Vagina (tissue), 2 donors: Measurements from ENCODE around the gene TRMT61A. TPM values are rescaled to one million over a fixed set of nuclear protein-coding genes. Genes with fewer than 3 reads are reported as not detected.
A peak's percentile ranks its signal among the peaks of the same experiment; 100 is the strongest.

Experiments used
- DNase-seq, 2 donors: peaks; one replicate each; pipeline ENCODE4 v3.0.0-alpha.2; 2017; ENCODE audit errors: extremely low spot score in 2 of 2
- H3K27ac ChIP-seq: fragments of 200-600 bp; sonication (generic); one replicate; pipeline ENCODE4 v1.5.1; 2019
- H3K27me3 ChIP-seq: fragments of 200-600 bp; sonication (generic); one replicate; pipeline ENCODE4 v1.5.1; 2019
- H3K36me3 ChIP-seq, 2 donors: fragments of 200-600 bp; sonication (generic); one replicate each; pipeline ENCODE4 v1.5.1; 2017 to 2019
- H3K4me1 ChIP-seq: fragments of 200-600 bp; sonication (generic); one replicate; pipeline ENCODE4 v1.5.1; 2019
- H3K4me3 ChIP-seq, 2 donors: fragments of 200-600 bp; sonication (generic); 1 replicate in 1 of 2; 2 replicates in 1 of 2; pipeline ENCODE4 v1.5.1; 2016 to 2019
- H3K9me3 ChIP-seq: fragments of 200-600 bp; sonication (generic); one replicate; pipeline ENCODE4 v1.5.1; 2019
- POLR2A ChIP-seq, 2 donors: fragments of 450-650 bp; IDR thresholded peaks; one replicate each; pipeline ENCODE4 v1.6.1; 2017; ENCODE audit warnings: antibody characterized with exemption in 2 of 2, mild to moderate bottlenecking in 2 of 2, moderate library complexity in 2 of 2
- POLR2AphosphoS5 ChIP-seq, 2 donors: sonication (generic); formaldehyde crosslinking; IDR thresholded peaks; one replicate each; pipeline ENCODE4 v1.9.0; 2017; ENCODE audit warnings: antibody characterized with exemption in 2 of 2, mild to moderate bottlenecking in 2 of 2, low read depth in 1 of 2; ENCODE audit not compliant: insufficient read depth in 1 of 2
- intact Hi-C: fragments of 100-400 bp; cut with DNase I; formaldehyde crosslinking; loops from one replicate; pipeline ENCODE4 v1.15.1; 2023
- total RNA-seq: library from RNA; depleted of rRNA; stranded (reverse); fragments of >200 nt; gene quantifications from one replicate; pipeline ENCODE4 v1.2.3, GENCODE V29; 2016
- TF ChIP-seq, protein P1 (sequence below), 3 experiments: fragments of 450-650 bp in 2 of 3; fragments of 200-600 bp in 1 of 3; sonication (generic) in 1 of 3; IDR thresholded peaks; one replicate each; pipeline ENCODE4 v1.5.1; 2017 to 2019; ENCODE audit warnings: antibody characterized with exemption in 3 of 3, mild to moderate bottlenecking in 2 of 3, moderate library complexity in 2 of 3

TRMT61A gene
- total RNA-seq, 1 donor from 2014 or later = 17.7 TPM

- Histone ChIP-seq H3K27me3 (no peaks in the 10 kb centered on the region), H3K9me3 (no peaks in the 10 kb centered on the region), H3K27ac (peak overlapping the region; percentile 63), H3K4me1 (peaks cover 54% of the 10 kb centered on the region), H3K4me3 (no peak overlapping the region), H3K36me3 (peaks cover 0 to 11% of the 10 kb centered on the region in 2 donors)
- TF ChIP-seq, protein P1, sequence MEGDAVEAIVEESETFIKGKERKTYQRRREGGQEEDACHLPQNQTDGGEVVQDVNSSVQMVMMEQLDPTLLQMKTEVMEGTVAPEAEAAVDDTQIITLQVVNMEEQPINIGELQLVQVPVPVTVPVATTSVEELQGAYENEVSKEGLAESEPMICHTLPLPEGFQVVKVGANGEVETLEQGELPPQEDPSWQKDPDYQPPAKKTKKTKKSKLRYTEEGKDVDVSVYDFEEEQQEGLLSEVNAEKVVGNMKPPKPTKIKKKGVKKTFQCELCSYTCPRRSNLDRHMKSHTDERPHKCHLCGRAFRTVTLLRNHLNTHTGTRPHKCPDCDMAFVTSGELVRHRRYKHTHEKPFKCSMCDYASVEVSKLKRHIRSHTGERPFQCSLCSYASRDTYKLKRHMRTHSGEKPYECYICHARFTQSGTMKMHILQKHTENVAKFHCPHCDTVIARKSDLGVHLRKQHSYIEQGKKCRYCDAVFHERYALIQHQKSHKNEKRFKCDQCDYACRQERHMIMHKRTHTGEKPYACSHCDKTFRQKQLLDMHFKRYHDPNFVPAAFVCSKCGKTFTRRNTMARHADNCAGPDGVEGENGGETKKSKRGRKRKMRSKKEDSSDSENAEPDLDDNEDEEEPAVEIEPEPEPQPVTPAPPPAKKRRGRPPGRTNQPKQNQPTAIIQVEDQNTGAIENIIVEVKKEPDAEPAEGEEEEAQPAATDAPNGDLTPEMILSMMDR (IDR thresholded peaks at IDR 0.05) = no peak
- peak in 1 of 2 donors; percentile 8 for TF ChIP-seq POLR2AphosphoS5 (IDR thresholded peaks at IDR 0.05; ENCODE audit: insufficient read depth in 1 of 2, low read depth in 1 of 2)
- DNase-seq = no peak
- intact Hi-C loops = no loop called here
Observed at GRCh38 chr14:103558071-103558882, 29.3 kb downstream of the TRMT61A start.

GRCh38 chr14:103559766-103560165 lies 30.8 kb downstream of the TRMT61A start:
- DNase-seq = no peak
- H3K27me3 ChIP-seq = no peaks in the 10 kb centered on the region
- H3K36me3 ChIP-seq = peaks cover 0 to 11% of the 10 kb centered on the region in 2 donors
- no peak overlapping the region for H3K27ac ChIP-seq
- intact Hi-C loops = no loop called here
- H3K9me3 ChIP-seq = no peaks in the 10 kb centered on the region
- H3K4me3 ChIP-seq = no peak overlapping the region
- peaks cover 69% of the 10 kb centered on the region for H3K4me1 ChIP-seq
- TF ChIP-seq POLR2AphosphoS5 (IDR thresholded peaks at IDR 0.05; ENCODE audit: insufficient read depth in 1 of 2, low read depth in 1 of 2) (no peak), POLR2A (IDR thresholded peaks at IDR 0.05) (no peak)
- TF ChIP-seq, protein P1 (IDR thresholded peaks at IDR 0.05) = no peak

GRCh38 chr14:103560691-103561090 lies 31.7 kb downstream of the TRMT61A start:
- intact Hi-C loops = no loop called here
- Histone ChIP-seq H3K27ac (no peak overlapping the region), H3K4me3 (no peak overlapping the region), H3K4me1 (peaks cover 74% of the 10 kb centered on the region), H3K9me3 (no peaks in the 10 kb centered on the region), H3K27me3 (no peaks in the 10 kb centered on the region), H3K36me3 (peaks cover 0 to 11% of the 10 kb centered on the region in 2 donors)
- TF ChIP-seq, protein P1 (IDR thresholded peaks at IDR 0.05) = no peak
- no peak for TF ChIP-seq POLR2A (IDR thresholded peaks at IDR 0.05)
- TF ChIP-seq POLR2AphosphoS5 (IDR thresholded peaks at IDR 0.05; ENCODE audit: insufficient read depth in 1 of 2, low read depth in 1 of 2) = no peak
- DNase-seq = no peak

- no peak for DNase-seq
- intact Hi-C loops = no loop called here
- Histone ChIP-seq H3K4me3 (peak overlapping the region; percentile 88 to 91), H3K36me3 (peaks cover 0 to 11% of the 10 kb centered on the region in 2 donors), H3K9me3 (no peaks in the 10 kb centered on the region), H3K27me3 (no peaks in the 10 kb centered on the region), H3K27ac (peak overlapping the region; percentile 94), H3K4me1 (peaks cover 73% of the 10 kb centered on the region)
- TF ChIP-seq, protein P1 (IDR thresholded peaks at IDR 0.05) = no peak
- TF ChIP-seq POLR2A (IDR thresholded peaks at IDR 0.05) = no peak
- no peak for TF ChIP-seq POLR2AphosphoS5 (IDR thresholded peaks at IDR 0.05; ENCODE audit: insufficient read depth in 1 of 2, low read depth in 1 of 2)
Observed at GRCh38 chr14:103561381-103562178, 32.6 kb downstream of the TRMT61A start.

DNA sequence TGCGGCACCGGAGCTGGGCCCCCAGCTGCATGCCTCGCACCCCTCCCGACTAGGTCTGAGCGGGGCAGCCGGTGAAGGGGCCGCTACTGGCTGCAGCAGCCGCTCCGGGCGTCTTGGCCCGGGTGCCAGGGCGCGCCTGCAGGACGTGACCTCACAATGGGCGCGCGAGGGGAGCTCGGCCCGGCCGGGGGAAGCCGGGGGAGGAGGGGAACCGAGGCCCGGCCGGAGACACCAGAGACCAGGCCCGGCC lies 33.1 kb downstream of the TRMT61A start:
- peaks cover 0 to 11% of the 10 kb centered on the region in 2 donors for H3K36me3 ChIP-seq
- peaks cover 68% of the 10 kb centered on the region for H3K4me1 ChIP-seq
- peak overlapping the region; percentile 88 to 91 for H3K4me3 ChIP-seq
- no peak for DNase-seq
- H3K27me3 ChIP-seq = no peaks in the 10 kb centered on the region
- H3K27ac ChIP-seq = peak overlapping the region; percentile 94
- H3K9me3 ChIP-seq = no peaks in the 10 kb centered on the region
- intact Hi-C loops = no loop called here
- no peak for TF ChIP-seq POLR2A (IDR thresholded peaks at IDR 0.05)
- TF ChIP-seq, protein P1 (IDR thresholded peaks at IDR 0.05) = no peak
- TF ChIP-seq POLR2AphosphoS5 (IDR thresholded peaks at IDR 0.05; ENCODE audit: insufficient read depth in 1 of 2, low read depth in 1 of 2) = no peak
